Cardiac muscle cell (in vitro differentiated cells and primary cell): ENCODE data around the gene ESAM. TPM values are rescaled to one million over a fixed set of nuclear protein-coding genes. Genes with fewer than 3 reads are reported as not detected.
A peak's percentile ranks its signal among the peaks of the same experiment; 100 is the strongest.

ENCODE experiments used
- DNase-seq, 2 donors: peaks; one replicate each; pipeline versions ENCODE4 v3.0.0 to v3.0.0-alpha.2; 2010 to 2017; ENCODE audit warnings: low read depth in 1 of 2, low spot score in 1 of 2
- H3K27ac ChIP-seq: fragments of 200-600 bp; sonication (generic); 2 replicates; pipeline ENCODE4 v1.5.1; 2016
- H3K27me3 ChIP-seq: fragments of 200-600 bp; sonication (generic); 2 replicates; pipeline ENCODE4 v1.6.0; 2016; ENCODE audit warnings: control low read depth
- H3K36me3 ChIP-seq: fragments of 200-600 bp; sonication (generic); 2 replicates; pipeline ENCODE4 v1.5.1; 2016; ENCODE audit warnings: control low read depth
- H3K4me1 ChIP-seq: fragments of 200-600 bp; sonication (generic); 2 replicates; pipeline ENCODE4 v1.8.1; 2017; ENCODE audit warnings: low read depth, mild to moderate bottlenecking, mixed run types
- H3K4me3 ChIP-seq: fragments of 200-600 bp; sonication (generic); 2 replicates; pipeline ENCODE4 v1.5.1; 2016; ENCODE audit warnings: mild to moderate bottlenecking
- H3K9me3 ChIP-seq: fragments of 200-600 bp; sonication (generic); 2 replicates; pipeline ENCODE4 v1.5.1; 2017; ENCODE audit warnings: low read depth, mild to moderate bottlenecking, control low read depth
- polyA plus RNA-seq: library from polyadenylated mRNA; unstranded; fragments of >200 nt; fragmentation: Nextera tagmentation; extraction: Ambion mirVana; gene quantifications from 2 replicates; pipeline ENCODE4 v1.2.1, GENCODE V29; 2016
- total RNA-seq: library from RNA; depleted of rRNA; stranded (reverse); fragments of >200 nt; gene quantifications from 2 replicates; pipeline ENCODE4 v1.2.3, GENCODE V29; 2016
- TF ChIP-seq, protein P1 (sequence below): IDR thresholded peaks from 2 replicates; pipeline ENCODE4 v1.5.1; 2012; ENCODE audit warnings: low read depth, mild to moderate bottlenecking, low read length

The ESAM gene
- total and polyA plus RNA-seq, 2 experiments from 2014 or later, result 1.8 to 3.3 TPM

- Histone ChIP-seq H3K27me3 (no peaks in the 10 kb centered on the region), H3K4me3 (no peak overlapping the region), H3K4me1 (peaks cover 18% of the 10 kb centered on the region), H3K36me3 (no peaks in the 10 kb centered on the region), H3K27ac (no peak overlapping the region), H3K9me3 (no peaks in the 10 kb centered on the region)
- TF ChIP-seq, protein P1, sequence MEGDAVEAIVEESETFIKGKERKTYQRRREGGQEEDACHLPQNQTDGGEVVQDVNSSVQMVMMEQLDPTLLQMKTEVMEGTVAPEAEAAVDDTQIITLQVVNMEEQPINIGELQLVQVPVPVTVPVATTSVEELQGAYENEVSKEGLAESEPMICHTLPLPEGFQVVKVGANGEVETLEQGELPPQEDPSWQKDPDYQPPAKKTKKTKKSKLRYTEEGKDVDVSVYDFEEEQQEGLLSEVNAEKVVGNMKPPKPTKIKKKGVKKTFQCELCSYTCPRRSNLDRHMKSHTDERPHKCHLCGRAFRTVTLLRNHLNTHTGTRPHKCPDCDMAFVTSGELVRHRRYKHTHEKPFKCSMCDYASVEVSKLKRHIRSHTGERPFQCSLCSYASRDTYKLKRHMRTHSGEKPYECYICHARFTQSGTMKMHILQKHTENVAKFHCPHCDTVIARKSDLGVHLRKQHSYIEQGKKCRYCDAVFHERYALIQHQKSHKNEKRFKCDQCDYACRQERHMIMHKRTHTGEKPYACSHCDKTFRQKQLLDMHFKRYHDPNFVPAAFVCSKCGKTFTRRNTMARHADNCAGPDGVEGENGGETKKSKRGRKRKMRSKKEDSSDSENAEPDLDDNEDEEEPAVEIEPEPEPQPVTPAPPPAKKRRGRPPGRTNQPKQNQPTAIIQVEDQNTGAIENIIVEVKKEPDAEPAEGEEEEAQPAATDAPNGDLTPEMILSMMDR, result no peak
- peak in 1 of 2 donors; percentile 34 for DNase-seq
Measured at GRCh38 chr11:124801636-124802312, 39.7 kb upstream of the ESAM start.

- Histone ChIP-seq H3K27ac (peak overlapping the region; percentile 93), H3K9me3 (no peaks in the 10 kb centered on the region), H3K4me3 (peak overlapping the region; percentile 88), H3K36me3 (no peaks in the 10 kb centered on the region), H3K4me1 (peaks cover 18% of the 10 kb centered on the region), H3K27me3 (no peaks in the 10 kb centered on the region)
- DNase-seq, result peak in 1 of 2 donors; percentile 62
- TF ChIP-seq, protein P1, result no peak
Measured at GRCh38 chr11:124801014-124801413, 38.9 kb upstream of the ESAM start.

- H3K4me3 ChIP-seq, result peak within 1 kb of the TSS; percentile 88
- peak within 1 kb of the TSS; percentile 93 for H3K27ac ChIP-seq
- no peaks in the 10 kb centered on the region for H3K36me3 ChIP-seq
- TF ChIP-seq, protein P1, result no peak
- peak; percentile 87 to 90 for DNase-seq
- H3K4me1 ChIP-seq, result peaks cover 18% of the 10 kb centered on the region
- no peaks in the 10 kb centered on the region for H3K27me3 ChIP-seq
- no peaks in the 10 kb centered on the region for H3K9me3 ChIP-seq
Measured at GRCh38 chr11:124800226-124800929, 38.3 kb upstream of the ESAM start, which contains the start of gene MSANTD2. Gene MSANTD2, minus strand, starts transcription at chr11:124800406. Its CDS starts 26 bp downstream, at chr11:124800380.

- Histone ChIP-seq H3K4me3 (peak overlapping the region; percentile 88), H3K27ac (peak overlapping the region; percentile 93), H3K4me1 (peaks cover 18% of the 10 kb centered on the region), H3K27me3 (no peaks in the 10 kb centered on the region), H3K9me3 (no peaks in the 10 kb centered on the region), H3K36me3 (no peaks in the 10 kb centered on the region)
- peak; percentile 19 to 47 for DNase-seq
- TF ChIP-seq, protein P1, result no peak
Measured at GRCh38 chr11:124799348-124800225, 37.5 kb upstream of the ESAM start.

DNA sequence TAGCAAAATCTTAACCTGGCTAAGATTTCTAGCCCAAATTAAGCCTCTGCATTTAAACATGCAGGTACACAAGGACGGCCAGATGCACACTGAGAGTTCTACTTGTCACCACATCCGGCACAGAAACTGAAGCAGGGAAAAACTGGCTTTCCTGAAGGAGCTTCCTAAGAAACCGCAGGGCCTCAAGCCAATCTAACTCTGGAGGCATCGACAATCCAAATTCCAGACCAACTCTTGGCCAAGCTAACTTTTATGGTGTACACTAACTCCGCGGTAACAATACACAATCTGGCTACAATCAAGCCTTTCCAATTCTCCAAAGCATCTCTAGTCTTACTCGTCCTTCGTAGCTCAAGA lies 36.9 kb upstream of the ESAM start:
- TF ChIP-seq, protein P1, result no peak
- peaks cover 18% of the 10 kb centered on the region for H3K4me1 ChIP-seq
- peak overlapping the region; percentile 93 for H3K27ac ChIP-seq
- H3K4me3 ChIP-seq, result peak overlapping the region; percentile 88
- H3K36me3 ChIP-seq, result no peaks in the 10 kb centered on the region
- no peaks in the 10 kb centered on the region for H3K27me3 ChIP-seq
- H3K9me3 ChIP-seq, result no peaks in the 10 kb centered on the region
- DNase-seq, result peak; percentile 32 to 77
